Fibroblast of mammary gland (primary cell): ENCODE results near the gene ZFP1.

Experiments used
- DNase-seq: peaks from one replicate; pipeline ENCODE4 v3.0.0-alpha.2; 2010; ENCODE audit warnings: low read depth
- H3K4me3 ChIP-seq: 2 replicates; pipeline ENCODE4 v1.5.1; 2011; ENCODE audit warnings: low read depth, mild to moderate bottlenecking, low read length, moderate library complexity; ENCODE audit not compliant: control insufficient read depth
- TF ChIP-seq, protein P1 (sequence below): conservative IDR thresholded peaks from 2 replicates; pipeline ENCODE4 v1.5.1; 2011; ENCODE audit warnings: low read depth, low read length, inconsistent platforms; ENCODE audit not compliant: control insufficient read depth, insufficient read depth

Gene ZFP1

GRCh38 chr16:75169899-75170405, 21.6 kb downstream of the ZFP1 start:
- DNase-seq: no peak
- no peak overlapping the region for H3K4me3 ChIP-seq
- TF ChIP-seq, protein P1, sequence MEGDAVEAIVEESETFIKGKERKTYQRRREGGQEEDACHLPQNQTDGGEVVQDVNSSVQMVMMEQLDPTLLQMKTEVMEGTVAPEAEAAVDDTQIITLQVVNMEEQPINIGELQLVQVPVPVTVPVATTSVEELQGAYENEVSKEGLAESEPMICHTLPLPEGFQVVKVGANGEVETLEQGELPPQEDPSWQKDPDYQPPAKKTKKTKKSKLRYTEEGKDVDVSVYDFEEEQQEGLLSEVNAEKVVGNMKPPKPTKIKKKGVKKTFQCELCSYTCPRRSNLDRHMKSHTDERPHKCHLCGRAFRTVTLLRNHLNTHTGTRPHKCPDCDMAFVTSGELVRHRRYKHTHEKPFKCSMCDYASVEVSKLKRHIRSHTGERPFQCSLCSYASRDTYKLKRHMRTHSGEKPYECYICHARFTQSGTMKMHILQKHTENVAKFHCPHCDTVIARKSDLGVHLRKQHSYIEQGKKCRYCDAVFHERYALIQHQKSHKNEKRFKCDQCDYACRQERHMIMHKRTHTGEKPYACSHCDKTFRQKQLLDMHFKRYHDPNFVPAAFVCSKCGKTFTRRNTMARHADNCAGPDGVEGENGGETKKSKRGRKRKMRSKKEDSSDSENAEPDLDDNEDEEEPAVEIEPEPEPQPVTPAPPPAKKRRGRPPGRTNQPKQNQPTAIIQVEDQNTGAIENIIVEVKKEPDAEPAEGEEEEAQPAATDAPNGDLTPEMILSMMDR: no peak

DNA sequence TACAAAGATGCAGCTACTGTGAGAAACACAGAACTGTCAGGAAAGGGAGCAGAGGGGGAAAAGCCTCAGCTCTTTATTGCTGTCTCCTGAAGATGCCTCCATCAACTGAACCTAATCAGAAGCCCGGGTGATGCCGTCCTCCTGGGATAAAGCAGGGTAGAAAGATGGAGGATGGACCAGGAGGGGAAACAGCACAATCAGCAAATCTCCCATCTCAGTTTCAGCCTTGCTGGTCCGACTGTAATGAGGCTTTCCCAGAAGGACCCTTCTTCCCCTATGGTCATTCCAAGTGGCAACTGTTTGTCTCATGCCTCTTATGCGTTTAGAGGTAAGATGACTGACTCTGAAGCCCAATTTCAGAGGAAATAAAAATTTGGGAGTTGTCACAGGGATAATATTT, 24.3 kb downstream of the ZFP1 start:
- no peak overlapping the region for H3K4me3 ChIP-seq
- TF ChIP-seq, protein P1: no peak
- no peak for DNase-seq

DNA sequence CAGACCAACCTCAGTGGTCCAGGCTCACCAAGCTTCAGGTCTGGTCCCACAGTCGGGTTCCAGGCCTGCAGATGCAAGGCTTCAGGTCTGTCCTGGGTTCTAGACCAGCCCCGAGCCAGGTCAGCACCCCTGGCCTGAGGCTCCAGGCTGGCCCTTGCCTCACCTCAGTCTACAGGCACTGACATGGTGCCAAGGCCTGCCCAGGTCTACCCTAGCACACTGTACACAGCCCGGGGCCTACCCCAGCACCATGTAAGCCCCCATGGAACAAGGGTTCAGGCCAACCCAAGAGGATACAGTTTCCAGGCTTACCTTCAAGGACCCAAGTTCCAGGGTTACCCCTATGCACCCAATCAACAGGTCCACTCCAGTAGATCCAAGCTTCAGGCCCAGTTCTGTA, 26.8 kb downstream of the ZFP1 start:
- TF ChIP-seq, protein P1: no peak
- no peak for DNase-seq
- H3K4me3 ChIP-seq: no peak overlapping the region

DNA sequence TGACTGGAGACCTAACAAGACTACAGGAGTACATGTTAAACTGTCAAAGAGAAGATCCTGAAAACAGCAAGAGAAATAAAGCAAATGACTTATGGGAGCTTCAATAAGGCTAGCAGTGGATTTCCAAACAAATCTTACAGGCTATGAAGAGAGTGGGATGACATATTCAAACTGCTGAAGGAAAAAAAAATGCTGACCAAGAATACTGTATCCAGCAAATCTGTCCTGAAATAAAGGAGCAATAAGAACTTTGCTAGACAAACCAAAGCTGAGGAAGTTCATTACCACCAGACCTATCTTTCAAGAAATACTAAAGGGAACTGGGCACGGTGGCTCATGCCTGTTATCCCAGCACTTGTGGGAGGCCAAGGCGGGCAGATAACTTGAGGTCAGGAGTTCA, 28.6 kb downstream of the ZFP1 start:
- DNase-seq: no peak
- H3K4me3 ChIP-seq: no peak overlapping the region
- TF ChIP-seq, protein P1: no peak

- TF ChIP-seq, protein P1: no peak
- no peak for DNase-seq
- H3K4me3 ChIP-seq: no peak overlapping the region
These were observed 30.9 kb downstream of the ZFP1 start for GRCh38 chr16:75179208-75179607.

- DNase-seq: no peak
- TF ChIP-seq, protein P1: no peak
- H3K4me3 ChIP-seq: no peak overlapping the region
These were observed 33.3 kb downstream of the ZFP1 start for GRCh38 chr16:75181630-75182029.
